ENCODE results near the gene POLR2M. TPM values are rescaled to one million over a fixed set of nuclear protein-coding genes. Genes with fewer than 3 reads are reported as not detected.

POLR2M gene
- total and polyA plus RNA-seq, 4 donors, result 7.8 to 230 (median 43.6) TPM

GRCh38 chr15:57738734-57739237, 32.3 kb downstream of the POLR2M start:
- Histone ChIP-seq H3K4me3 (ENCODE audit: low read depth in 1 of 3, low read length in 3 of 3) (no peak overlapping the region), H3K27me3 (ENCODE audit: control insufficient read depth in 4 of 4, insufficient read depth in 4 of 4, low read length in 3 of 4) (no peaks in the 10 kb centered on the region), H3K9ac (ENCODE audit: low read depth in 1 of 2, low read length in 2 of 2) (no peak overlapping the region), H3K4me1 (ENCODE audit: control insufficient read depth in 4 of 4, insufficient read depth in 4 of 4, low read length in 3 of 4) (no peaks in the 10 kb centered on the region), H3K9me3 (ENCODE audit: control insufficient read depth in 4 of 4, low read length in 3 of 4) (no peaks in the 10 kb centered on the region), H3K27ac (ENCODE audit: low read depth in 1 of 2, low read length in 2 of 2) (no peak overlapping the region), H3K36me3 (ENCODE audit: control insufficient read depth in 4 of 4, insufficient read depth in 3 of 4, low read depth in 1 of 4, low read length in 3 of 4) (no peaks in the 10 kb centered on the region)
- WGBS, result 90% methylated on average over 1 of the region's 1 CpG
- DNase-seq (ENCODE audit: low spot score), result no peak
- TF ChIP-seq YY1 (IDR thresholded peaks at IDR 0.05) (no peak), RXRA (IDR thresholded peaks at IDR 0.05) (no peak), HNF4A (conservative IDR thresholded peaks at IDR 0.05) (no peak), CTCF (IDR thresholded peaks at IDR 0.05; ENCODE audit: low read depth, low read length, missing input control) (no peak), NR2F2 (IDR thresholded peaks at IDR 0.05) (no peak), GABPA (IDR thresholded peaks at IDR 0.05 in 1 of 2, conservative IDR thresholded peaks at IDR 0.05 in 1 of 2) (no peak), ATF3 (IDR thresholded peaks at IDR 0.05) (no peak), JUND (IDR thresholded peaks at IDR 0.05) (no peak), SP1 (IDR thresholded peaks at IDR 0.05) (no peak), HNF4G (IDR thresholded peaks at IDR 0.05) (no peak), MAX (IDR thresholded peaks at IDR 0.05) (no peak), FOXA1 (IDR thresholded peaks at IDR 0.05) (no peak), REST (IDR thresholded peaks at IDR 0.05) (no peak), ZBTB33 (IDR thresholded peaks at IDR 0.05) (no peak), FOXA2 (IDR thresholded peaks at IDR 0.05) (no peak)

- Histone ChIP-seq H3K9me3 (ENCODE audit: control insufficient read depth in 4 of 4, low read length in 3 of 4) (no peaks in the 10 kb centered on the region), H3K4me1 (ENCODE audit: control insufficient read depth in 4 of 4, insufficient read depth in 4 of 4, low read length in 3 of 4) (no peaks in the 10 kb centered on the region), H3K27me3 (ENCODE audit: control insufficient read depth in 4 of 4, insufficient read depth in 4 of 4, low read length in 3 of 4) (no peaks in the 10 kb centered on the region), H3K27ac (ENCODE audit: low read depth in 1 of 2, low read length in 2 of 2) (no peak overlapping the region), H3K36me3 (ENCODE audit: control insufficient read depth in 4 of 4, insufficient read depth in 3 of 4, low read depth in 1 of 4, low read length in 3 of 4) (no peaks in the 10 kb centered on the region), H3K9ac (ENCODE audit: low read depth in 1 of 2, low read length in 2 of 2) (no peak overlapping the region), H3K4me3 (ENCODE audit: low read depth in 1 of 3, low read length in 3 of 3) (no peak overlapping the region)
- WGBS, result 94% methylated on average over 4 of the region's 4 CpGs
- DNase-seq (ENCODE audit: low spot score), result no peak
- no peak for TF ChIP-seq GABPA (IDR thresholded peaks at IDR 0.05 in 1 of 2, conservative IDR thresholded peaks at IDR 0.05 in 1 of 2)
- TF ChIP-seq YY1 (IDR thresholded peaks at IDR 0.05), result no peak
- no peak for TF ChIP-seq RAD21 (IDR thresholded peaks at IDR 0.05)
- TF ChIP-seq EGR1 (IDR thresholded peaks at IDR 0.05; ENCODE audit: low read depth in 2 of 2), result no peak
- TF ChIP-seq FOXA2 (IDR thresholded peaks at IDR 0.05), result no peak
- no peak for TF ChIP-seq MAX (IDR thresholded peaks at IDR 0.05)
- no peak for TF ChIP-seq SP1 (IDR thresholded peaks at IDR 0.05)
Measured at GRCh38 chr15:57740048-57740447, 33.5 kb downstream of the POLR2M start.
